Measurements from ENCODE around the gene PRSS53. TPM values are rescaled to one million over a fixed set of nuclear protein-coding genes. Genes with fewer than 3 reads are reported as not detected.

Gene PRSS53
- polyA plus RNA-seq, 1 of the 3 experiments (the other 2 are of a cell fraction), result 3.1 TPM

DNA sequence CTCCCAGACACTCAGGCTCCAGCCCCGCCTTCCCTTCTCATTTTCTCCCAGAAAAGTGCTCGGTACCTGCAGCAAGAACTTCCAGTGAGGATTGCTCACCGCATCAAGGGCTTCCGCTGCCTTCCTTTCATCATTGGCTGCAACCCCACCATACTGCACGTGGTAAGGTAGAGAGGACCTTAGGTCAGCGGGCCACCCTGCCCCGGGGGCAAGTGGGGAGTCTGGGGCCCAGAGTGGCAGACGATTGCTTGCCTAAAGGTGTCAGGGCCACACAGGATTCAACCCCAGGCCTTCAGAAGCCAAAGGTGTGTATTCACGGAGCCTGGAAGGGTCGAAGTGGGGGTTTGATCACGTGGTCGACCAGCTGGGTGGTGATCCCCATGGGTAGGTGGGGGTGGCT is 20.9 kb upstream of the PRSS53 start:
- Histone ChIP-seq H3K4me1 (ENCODE audit: control insufficient read depth in 1 of 2, insufficient read depth in 2 of 2, low read depth in 1 of 2, low read length in 1 of 2) (peaks cover 8 to 25% of the 10 kb centered on the region in 2 experiments; a peak in 2 of 4 replicates), H2AFZ (ENCODE audit: low read depth) (no peak overlapping the region), H3K27ac (ENCODE audit: low read depth in 2 of 2, low read length in 1 of 2) (no peak overlapping the region), H4K20me1 (ENCODE audit: insufficient read depth) (no peaks in the 10 kb centered on the region), H3K9ac (no peak overlapping the region), H3K9me2 (no peaks in the 10 kb centered on the region), H3K4me2 (peak overlapping the region; percentile 94), H3K9me3 (no peaks in the 10 kb centered on the region), H3K4me3 (ENCODE audit: low read depth in 2 of 2, low read length in 1 of 2) (peak overlapping the region; percentile 94 to 98), H3K27me3 (ENCODE audit: insufficient read depth) (no peaks in the 10 kb centered on the region), H3K79me2 (ENCODE audit: insufficient read depth) (peaks cover 23% of the 10 kb centered on the region), H3F3A (replicated peaks; ENCODE audit: insufficient read depth) (peaks cover 10% of the 10 kb centered on the region), H3K36me3 (replicated peaks in 1 of 2; ENCODE audit: control insufficient read depth in 1 of 2, insufficient read depth in 2 of 2, low read length in 1 of 2) (peaks cover 19 to 36% of the 10 kb centered on the region in 2 experiments)
- TF ChIP-seq TAF1 (IDR thresholded peaks at IDR 0.05; ENCODE audit: borderline replicate concordance, low read depth, low read length) (no peak), YY1 (IDR thresholded peaks at IDR 0.05; ENCODE audit: low read depth) (no peak), ELF1 (IDR thresholded peaks at IDR 0.05) (no peak), REST (IDR thresholded peaks at IDR 0.05; ENCODE audit: low read depth, low read length) (no peak), RCOR1 (IDR thresholded peaks at IDR 0.05; ENCODE audit: low read length) (no peak), IRF3 (IDR thresholded peaks at IDR 0.05; ENCODE audit: low read depth, low read length) (no peak), MEF2A (IDR thresholded peaks at IDR 0.05; ENCODE audit: borderline replicate concordance, low read depth) (no peak), RXRA (IDR thresholded peaks at IDR 0.05; ENCODE audit: borderline replicate concordance, low read depth) (no peak), SIN3A (IDR thresholded peaks at IDR 0.05; ENCODE audit: borderline replicate concordance, low read depth, low read length) (no peak), FOXM1 (IDR thresholded peaks at IDR 0.05; ENCODE audit: low read depth) (no peak), NFIC (IDR thresholded peaks at IDR 0.05; ENCODE audit: borderline replicate concordance) (no peak), FOXJ3 (CRISPR knock-in tag; IDR thresholded peaks at IDR 0.05) (no peak), GABPA (IDR thresholded peaks at IDR 0.05; ENCODE audit: low read depth) (no peak), JUND (IDR thresholded peaks at IDR 0.05) (no peak)
- TF ChIP-seq, protein P1, sequence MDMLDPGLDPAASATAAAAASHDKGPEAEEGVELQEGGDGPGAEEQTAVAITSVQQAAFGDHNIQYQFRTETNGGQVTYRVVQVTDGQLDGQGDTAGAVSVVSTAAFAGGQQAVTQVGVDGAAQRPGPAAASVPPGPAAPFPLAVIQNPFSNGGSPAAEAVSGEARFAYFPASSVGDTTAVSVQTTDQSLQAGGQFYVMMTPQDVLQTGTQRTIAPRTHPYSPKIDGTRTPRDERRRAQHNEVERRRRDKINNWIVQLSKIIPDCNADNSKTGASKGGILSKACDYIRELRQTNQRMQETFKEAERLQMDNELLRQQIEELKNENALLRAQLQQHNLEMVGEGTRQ (IDR thresholded peaks at IDR 0.05; ENCODE audit: borderline replicate concordance, low read depth, low read length), result no peak
- TF ChIP-seq, protein P2, sequence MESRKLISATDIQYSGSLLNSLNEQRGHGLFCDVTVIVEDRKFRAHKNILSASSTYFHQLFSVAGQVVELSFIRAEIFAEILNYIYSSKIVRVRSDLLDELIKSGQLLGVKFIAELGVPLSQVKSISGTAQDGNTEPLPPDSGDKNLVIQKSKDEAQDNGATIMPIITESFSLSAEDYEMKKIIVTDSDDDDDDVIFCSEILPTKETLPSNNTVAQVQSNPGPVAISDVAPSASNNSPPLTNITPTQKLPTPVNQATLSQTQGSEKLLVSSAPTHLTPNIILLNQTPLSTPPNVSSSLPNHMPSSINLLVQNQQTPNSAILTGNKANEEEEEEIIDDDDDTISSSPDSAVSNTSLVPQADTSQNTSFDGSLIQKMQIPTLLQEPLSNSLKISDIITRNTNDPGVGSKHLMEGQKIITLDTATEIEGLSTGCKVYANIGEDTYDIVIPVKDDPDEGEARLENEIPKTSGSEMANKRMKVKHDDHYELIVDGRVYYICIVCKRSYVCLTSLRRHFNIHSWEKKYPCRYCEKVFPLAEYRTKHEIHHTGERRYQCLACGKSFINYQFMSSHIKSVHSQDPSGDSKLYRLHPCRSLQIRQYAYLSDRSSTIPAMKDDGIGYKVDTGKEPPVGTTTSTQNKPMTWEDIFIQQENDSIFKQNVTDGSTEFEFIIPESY (IDR thresholded peaks at IDR 0.05; ENCODE audit: borderline replicate concordance, low read depth), result no peak
- DNase-seq, result no peak
- ChIA-PET POLR2A (no interaction called here), CTCF (interaction anchor here (1.1 to 1.8 kb wide), 3 partner anchors 25 to 37 kb away, joined by 3 to 8 read pairs (median 3); no protein-coding TSS in a partner anchor)
- 88% methylated on average over 12 of the region's 12 CpGs for WGBS (ENCODE audit: low lambda C conversion rate)
